GM13977 (cell line): Measurements from ENCODE around the gene ZDHHC3.

Experiments
- DNase-seq: peaks from one replicate; pipeline ENCODE4 v3.0.0; 2012; ENCODE audit warnings: low spot score
- in situ Hi-C: fragments of 300-500 bp; cut with MboI; formaldehyde crosslinking; loops from one replicate; pipeline ENCODE4 v1.12.0; 2022; ENCODE audit warnings: low sequenced_read_pairs, low pct_unique_long_range_greater_than_20kb, mixed read lengths, inconsistent platforms; ENCODE audit not compliant: unreplicated experiment
- TF ChIP-seq, protein P1 (sequence below): IDR thresholded peaks from 2 replicates; pipeline ENCODE4 v1.5.1; 2012; ENCODE audit warnings: mild to moderate bottlenecking, control low read depth; ENCODE audit not compliant: insufficient read depth; ENCODE audit errors: extremely low read depth, missing control alignments

The ZDHHC3 gene

DNA sequence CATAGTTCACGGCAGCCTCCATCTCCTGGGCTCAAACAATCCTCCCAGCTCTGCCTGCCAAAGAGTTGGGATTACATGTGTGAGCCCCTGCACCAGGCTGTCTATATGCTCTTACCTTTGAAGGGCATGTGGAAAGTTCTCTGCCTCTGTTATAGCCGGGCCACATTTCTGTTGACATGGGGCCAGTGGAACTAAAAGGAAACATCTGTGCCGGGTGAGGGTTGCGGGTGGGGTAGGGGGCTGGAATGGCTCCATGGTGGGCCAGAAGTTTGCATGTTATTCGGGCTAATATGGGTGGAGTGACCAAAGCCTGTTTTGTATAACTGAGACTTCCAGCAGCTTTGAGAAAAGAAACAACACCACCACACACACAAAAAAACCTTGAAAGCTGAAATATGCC, 41.8 kb upstream of the ZDHHC3 start:
- in situ Hi-C loops, result no loop called here
- TF ChIP-seq, protein P1, sequence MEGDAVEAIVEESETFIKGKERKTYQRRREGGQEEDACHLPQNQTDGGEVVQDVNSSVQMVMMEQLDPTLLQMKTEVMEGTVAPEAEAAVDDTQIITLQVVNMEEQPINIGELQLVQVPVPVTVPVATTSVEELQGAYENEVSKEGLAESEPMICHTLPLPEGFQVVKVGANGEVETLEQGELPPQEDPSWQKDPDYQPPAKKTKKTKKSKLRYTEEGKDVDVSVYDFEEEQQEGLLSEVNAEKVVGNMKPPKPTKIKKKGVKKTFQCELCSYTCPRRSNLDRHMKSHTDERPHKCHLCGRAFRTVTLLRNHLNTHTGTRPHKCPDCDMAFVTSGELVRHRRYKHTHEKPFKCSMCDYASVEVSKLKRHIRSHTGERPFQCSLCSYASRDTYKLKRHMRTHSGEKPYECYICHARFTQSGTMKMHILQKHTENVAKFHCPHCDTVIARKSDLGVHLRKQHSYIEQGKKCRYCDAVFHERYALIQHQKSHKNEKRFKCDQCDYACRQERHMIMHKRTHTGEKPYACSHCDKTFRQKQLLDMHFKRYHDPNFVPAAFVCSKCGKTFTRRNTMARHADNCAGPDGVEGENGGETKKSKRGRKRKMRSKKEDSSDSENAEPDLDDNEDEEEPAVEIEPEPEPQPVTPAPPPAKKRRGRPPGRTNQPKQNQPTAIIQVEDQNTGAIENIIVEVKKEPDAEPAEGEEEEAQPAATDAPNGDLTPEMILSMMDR, result no peak

DNA sequence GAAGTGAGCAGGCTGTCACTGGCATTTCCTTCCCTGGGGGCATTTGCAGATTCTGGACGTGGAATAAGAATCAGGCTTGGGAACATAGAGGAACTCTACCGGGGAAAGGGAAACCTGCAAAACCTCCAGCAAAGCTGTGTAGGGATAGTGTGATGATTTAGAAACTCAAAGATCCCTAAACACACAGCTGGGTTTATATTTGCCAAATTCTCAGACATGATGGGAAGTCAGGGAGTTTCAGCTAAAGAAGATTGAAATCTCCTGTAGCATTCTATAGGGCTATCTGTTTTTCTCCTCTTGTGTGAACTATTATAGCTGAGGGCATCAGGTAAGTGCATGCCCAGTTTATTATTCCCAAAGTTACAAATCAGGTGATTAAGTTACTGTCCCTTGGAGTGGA, 40.9 kb upstream of the ZDHHC3 start:
- DNase-seq, result no peak
- TF ChIP-seq, protein P1, result no peak
- in situ Hi-C loops, result no loop called here

More for the DNA sequence above, 41.8 kb upstream of the ZDHHC3 start:
- no peak for DNase-seq

DNA sequence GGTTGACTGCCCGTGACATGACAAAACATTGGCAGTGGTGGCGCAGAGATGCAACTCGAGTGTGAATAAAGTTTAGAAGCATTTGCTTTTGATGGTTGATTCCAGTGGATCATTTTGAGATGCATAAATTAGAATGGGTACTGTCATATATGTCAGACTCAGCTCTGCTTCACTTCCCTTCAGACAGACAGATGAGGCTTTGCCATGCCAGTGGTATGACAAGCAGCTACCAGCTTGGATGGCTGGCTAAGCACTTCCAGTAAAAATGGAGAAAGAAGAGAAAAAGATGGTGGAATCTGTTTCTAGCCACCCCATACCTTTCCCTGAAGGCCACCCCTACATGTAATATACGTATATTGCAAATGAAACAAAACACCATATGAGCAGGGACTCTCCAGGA, 36.6 kb upstream of the ZDHHC3 start:
- in situ Hi-C loops, result no loop called here
- DNase-seq, result no peak
- TF ChIP-seq, protein P1, result no peak

DNA sequence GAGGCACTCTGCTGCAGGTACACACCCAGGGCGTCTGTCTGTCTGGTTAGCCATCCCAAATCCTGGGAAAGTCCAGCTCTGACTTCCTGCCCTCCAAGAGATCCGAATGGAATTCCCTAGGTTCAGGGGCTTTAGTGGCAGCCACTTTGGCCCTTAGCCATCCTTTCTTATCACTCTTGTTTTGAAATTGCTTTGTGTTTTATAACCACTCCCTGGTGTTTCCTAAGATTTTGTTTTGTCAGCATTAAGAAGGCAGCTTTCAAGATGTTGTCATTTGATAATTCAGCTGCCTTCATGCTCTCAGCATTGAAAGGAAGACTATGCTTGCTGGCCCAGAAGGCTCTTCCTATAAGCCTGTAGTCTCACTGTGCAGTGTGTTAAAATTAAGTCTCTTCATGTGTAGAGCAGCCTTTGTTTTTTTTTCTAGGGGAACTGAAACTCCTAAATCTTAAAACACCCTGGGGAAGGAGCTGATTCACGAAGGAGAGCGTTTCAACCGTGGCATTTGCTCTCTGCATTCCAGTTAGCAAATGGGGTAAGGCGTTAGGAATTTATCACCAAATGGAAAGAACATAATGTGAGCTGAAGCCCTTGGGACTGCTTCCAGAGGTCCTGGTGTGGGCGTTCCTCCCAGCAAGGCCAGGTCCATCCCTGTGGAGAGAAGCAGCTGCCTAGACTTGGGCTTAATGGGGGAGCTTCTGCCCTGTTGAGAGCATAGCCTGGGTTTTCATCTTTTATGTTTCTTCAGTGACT, 36.0 kb upstream of the ZDHHC3 start:
- TF ChIP-seq, protein P1, result no peak
- DNase-seq, result peak; percentile 52
- in situ Hi-C loops, result no loop called here

DNA sequence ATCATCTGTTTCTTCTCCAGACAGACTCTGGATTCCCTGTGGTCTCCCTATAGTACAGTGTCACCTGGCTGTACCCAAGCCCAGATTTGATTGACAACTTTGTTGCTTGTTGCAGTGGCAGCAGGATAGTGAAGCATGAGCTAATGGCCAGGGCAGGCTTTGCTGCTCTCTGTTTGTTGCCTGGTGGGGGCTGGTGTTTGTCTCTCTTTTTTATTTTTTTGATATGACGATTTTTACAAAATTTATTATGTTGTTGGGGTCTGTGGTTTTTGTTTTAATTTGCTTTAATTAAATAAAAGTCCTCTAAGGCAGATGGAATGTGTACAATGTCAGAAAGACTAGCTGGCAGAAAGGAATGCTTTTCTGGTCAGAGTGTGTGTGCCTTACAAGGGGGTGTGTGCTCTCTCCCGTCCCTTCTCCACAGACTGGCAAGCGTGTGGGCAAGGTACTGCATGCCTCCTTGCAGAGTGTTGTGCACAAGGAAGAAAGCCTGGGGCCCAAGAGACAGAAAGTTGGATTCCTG, 34.9 kb upstream of the ZDHHC3 start:
- TF ChIP-seq, protein P1, result no peak
- in situ Hi-C loops, result no loop called here
- DNase-seq, result no peak

DNA sequence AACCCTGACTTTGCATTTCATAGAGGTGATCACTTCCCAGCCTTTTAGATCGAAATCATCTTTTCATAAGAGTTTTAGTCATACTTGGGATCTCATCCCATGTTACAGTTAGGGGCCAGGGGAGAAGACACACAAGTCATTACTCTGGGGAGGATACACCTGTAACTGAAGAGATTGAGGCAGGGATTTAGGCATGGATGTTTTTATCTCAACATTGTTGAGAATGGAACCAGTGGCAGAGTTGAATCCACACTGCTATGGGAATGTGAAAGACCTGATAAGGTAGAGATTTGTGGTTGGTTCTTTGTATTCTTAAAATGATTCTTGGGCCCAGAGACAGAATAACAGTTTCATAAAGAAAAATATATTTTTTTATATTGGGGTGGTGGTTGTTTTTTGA, 33.9 kb upstream of the ZDHHC3 start:
- in situ Hi-C loops, result no loop called here
- no peak for DNase-seq
- TF ChIP-seq, protein P1, result no peak
